ENCODE data around the gene TAF6.

The TAF6 gene

GRCh38 chr7:100059251-100059739, 59.9 kb downstream of the TAF6 start:
- CTCF ChIA-PET, result interaction anchor here (0.8 kb wide), 1 partner anchor 65 kb away, joined by 3 read pairs; no protein-coding TSS in a partner anchor
- POLR2A ChIA-PET (ENCODE audit: low non-redundant PET), result no interaction called here
- no peak for DNase-seq (ENCODE audit: low spot score)
- H3K27ac ChIP-seq, result no peak overlapping the region
- no peak for TF ChIP-seq CTCF (conservative IDR thresholded peaks at IDR 0.05; ENCODE audit: low read depth)

Measured in RWPE1 (cell line).